Neural progenitor cell (in vitro differentiated cells): Measurements from ENCODE around the gene GRIK2. TPM values are rescaled to one million over a fixed set of nuclear protein-coding genes. Genes with fewer than 3 reads are reported as not detected.

Experiments used
- DNase-seq: peaks from one replicate; pipeline ENCODE4 v3.0.0-alpha.2; 2016; ENCODE audit warnings: low spot score
- H2AFZ ChIP-seq: fragments of 200-600 bp; sonication (generic); replicated peaks from 2 replicates; pipeline ENCODE4 v1.6.1; 2016; ENCODE audit warnings: antibody characterized with exemption
- H3F3A ChIP-seq: fragments of 200-600 bp; sonication (generic); 2 replicates; pipeline ENCODE4 v1.6.1; 2016; ENCODE audit warnings: antibody characterized with exemption, low read depth
- H3K27ac ChIP-seq: fragments of 200-600 bp; sonication (generic); 2 replicates; pipeline ENCODE4 v1.5.1; 2016; ENCODE audit warnings: mild to moderate bottlenecking
- H3K27me3 ChIP-seq: fragments of 200-600 bp; sonication (generic); 2 replicates; pipeline ENCODE4 v1.6.1; 2016; ENCODE audit warnings: mild to moderate bottlenecking, moderate library complexity
- H3K36me3 ChIP-seq: fragments of 200-600 bp; sonication (generic); 2 replicates; pipeline ENCODE4 v1.5.1; 2016
- H3K4me1 ChIP-seq: fragments of 200-600 bp; sonication (generic); 2 replicates; pipeline ENCODE4 v1.6.1; 2016; ENCODE audit warnings: mixed run types
- H3K4me2 ChIP-seq: fragments of 200-600 bp; sonication (generic); 2 replicates; pipeline ENCODE4 v1.6.1; 2016
- H3K4me3 ChIP-seq: fragments of 200-600 bp; sonication (generic); 2 replicates; pipeline ENCODE4 v1.5.1; 2016
- H3K79me2 ChIP-seq: fragments of 200-600 bp; sonication (generic); 2 replicates; pipeline ENCODE4 v1.6.1; 2016; ENCODE audit warnings: low read depth
- H3K9ac ChIP-seq: fragments of 200-600 bp; sonication (generic); 2 replicates; pipeline ENCODE4 v1.6.1; 2016
- H3K9me3 ChIP-seq: fragments of 200-600 bp; sonication (generic); 2 replicates; pipeline ENCODE4 v1.5.1; 2016; ENCODE audit warnings: low read depth
- H4K20me1 ChIP-seq: fragments of 200-600 bp; sonication (generic); 2 replicates; pipeline ENCODE4 v1.6.1; 2016; ENCODE audit warnings: low read depth
- H3K27ac Mint-ChIP-seq: 3 replicates; pipeline ENCODE4 v1.8.0; 2021; ENCODE audit warnings: mixed read lengths
- H3K27me3 Mint-ChIP-seq: 2 replicates; pipeline ENCODE4 v1.8.0; 2022; ENCODE audit warnings: low read depth, mild to moderate bottlenecking, inconsistent platforms, moderate library complexity, mixed read lengths; ENCODE audit not compliant: insufficient read depth
- H3K36me3 Mint-ChIP-seq: 3 replicates; pipeline ENCODE4 v1.8.0; 2021; ENCODE audit warnings: mixed read lengths
- H3K4me1 Mint-ChIP-seq: 3 replicates; pipeline ENCODE4 v1.8.0; 2021; ENCODE audit warnings: mixed read lengths
- H3K4me3 Mint-ChIP-seq: 3 replicates; pipeline ENCODE4 v1.8.0; 2021; ENCODE audit warnings: mild to moderate bottlenecking, moderate library complexity, mixed read lengths
- H3K9me3 Mint-ChIP-seq: 3 replicates; pipeline ENCODE4 v1.8.0; 2020; ENCODE audit warnings: mixed read lengths
- CTCF ChIP-seq: fragments of 200-600 bp; sonication (generic); IDR thresholded peaks from 2 replicates; pipeline ENCODE4 v1.5.1; 2017; ENCODE audit warnings: antibody characterized with exemption, mild to moderate bottlenecking
- EZH2 ChIP-seq: fragments of 200-600 bp; sonication (generic); IDR thresholded peaks from 2 replicates; pipeline ENCODE4 v1.6.1; 2017; ENCODE audit warnings: antibody characterized with exemption, mild to moderate bottlenecking, moderate library complexity
- EZH2phosphoT487 ChIP-seq: fragments of 200-600 bp; sonication (generic); IDR thresholded peaks from 2 replicates; pipeline ENCODE4 v1.6.1; 2017; ENCODE audit warnings: antibody characterized with exemption
- total RNA-seq: library from RNA; depleted of rRNA; stranded (reverse); fragments of >200 nt; gene quantifications from 2 replicates; pipeline ENCODE4 v1.2.3, GENCODE V29; 2015; ENCODE audit warnings: low replicate concordance

GRIK2 gene
- total RNA-seq, 1 donor from 2014 or later, result 0.88 TPM

GRCh38 chr6:101936516-101936915, 543.0 kb downstream of the GRIK2 start:
- no peaks in the 10 kb centered on the region for H3K36me3 Mint-ChIP-seq
- DNase-seq, result no peak
- H3K27ac Mint-ChIP-seq, result no peak overlapping the region
- H3K27me3 Mint-ChIP-seq, result no peaks in the 10 kb centered on the region
- TF ChIP-seq EZH2 (no peak), CTCF (no peak), EZH2phosphoT487 (no peak)
- no peaks in the 10 kb centered on the region for H3K9me3 ChIP-seq
- H2AFZ ChIP-seq, result no peak overlapping the region
- H3K4me3 ChIP-seq, result no peak overlapping the region
- H3F3A ChIP-seq, result no peaks in the 10 kb centered on the region
- no peaks in the 10 kb centered on the region for H3K36me3 ChIP-seq
- H3K27ac ChIP-seq, result no peak overlapping the region
- H3K9ac ChIP-seq, result no peak overlapping the region
- H3K27me3 ChIP-seq, result no peaks in the 10 kb centered on the region
- peaks cover 16% of the 10 kb centered on the region for H3K4me1 Mint-ChIP-seq
- H4K20me1 ChIP-seq, result no peaks in the 10 kb centered on the region
- H3K9me3 Mint-ChIP-seq, result no peaks in the 10 kb centered on the region
- no peaks in the 10 kb centered on the region for H3K79me2 ChIP-seq
- H3K4me3 Mint-ChIP-seq, result no peak overlapping the region
- H3K4me2 ChIP-seq, result no peak overlapping the region
- peaks cover 8% of the 10 kb centered on the region for H3K4me1 ChIP-seq

- Mint-ChIP-seq H3K36me3 (no peaks in the 10 kb centered on the region), H3K27me3 (no peaks in the 10 kb centered on the region), H3K4me1 (peaks cover 14% of the 10 kb centered on the region), H3K4me3 (no peak overlapping the region), H3K27ac (no peak overlapping the region), H3K9me3 (no peaks in the 10 kb centered on the region)
- peak; percentile 4 for DNase-seq
- Histone ChIP-seq H4K20me1 (no peaks in the 10 kb centered on the region), H3F3A (no peaks in the 10 kb centered on the region), H3K27ac (no peak overlapping the region), H2AFZ (no peak overlapping the region), H3K4me3 (no peak overlapping the region), H3K36me3 (no peaks in the 10 kb centered on the region), H3K4me1 (peaks cover 8% of the 10 kb centered on the region), H3K9ac (no peak overlapping the region), H3K27me3 (no peaks in the 10 kb centered on the region), H3K9me3 (no peaks in the 10 kb centered on the region), H3K79me2 (no peaks in the 10 kb centered on the region), H3K4me2 (no peak overlapping the region)
- TF ChIP-seq EZH2 (no peak), CTCF (no peak), EZH2phosphoT487 (no peak)
Observed at GRCh38 chr6:101937108-101937507, 543.6 kb downstream of the GRIK2 start.

- no peaks in the 10 kb centered on the region for H3K27me3 ChIP-seq
- no peaks in the 10 kb centered on the region for H3K36me3 ChIP-seq
- no peaks in the 10 kb centered on the region for H3K9me3 ChIP-seq
- peaks cover 8% of the 10 kb centered on the region for H3K4me1 ChIP-seq
- no peaks in the 10 kb centered on the region for H4K20me1 ChIP-seq
- peak overlapping the region; percentile 3 for H3K4me2 ChIP-seq
- H3K27ac Mint-ChIP-seq, result no peak overlapping the region
- peaks cover 14% of the 10 kb centered on the region for H3K9me3 Mint-ChIP-seq
- peak overlapping the region; percentile 44 for H2AFZ ChIP-seq
- no peaks in the 10 kb centered on the region for H3F3A ChIP-seq
- H3K36me3 Mint-ChIP-seq, result no peaks in the 10 kb centered on the region
- H3K27me3 Mint-ChIP-seq, result no peaks in the 10 kb centered on the region
- no peak overlapping the region for H3K4me3 ChIP-seq
- no peak overlapping the region for H3K9ac ChIP-seq
- H3K4me3 Mint-ChIP-seq, result no peak overlapping the region
- DNase-seq, result no peak
- peak overlapping the region; percentile 22 for H3K27ac ChIP-seq
- no peaks in the 10 kb centered on the region for H3K79me2 ChIP-seq
- H3K4me1 Mint-ChIP-seq, result peaks cover 14% of the 10 kb centered on the region
- TF ChIP-seq EZH2phosphoT487, result no peak
- no peak for TF ChIP-seq CTCF
- no peak for TF ChIP-seq EZH2
Observed at GRCh38 chr6:101940391-101940790, 546.9 kb downstream of the GRIK2 start.
